H1 (cell line): Measurements from ENCODE around the gene CCDC30. TPM values are rescaled to one million over a fixed set of nuclear protein-coding genes. Genes with fewer than 3 reads are reported as not detected.

ENCODE experiments used
- CTCF ChIA-PET: fragments of 300-600 bp; sonication (Branson Sonifier 250); formaldehyde crosslinking; loops from one replicate; lab custom pipeline; 2021; ENCODE audit not compliant: partially characterized antibody; lab: Charles Lee
- POLR2A ChIA-PET: fragments of 300-600 bp; sonication (Branson Sonifier 250); formaldehyde crosslinking; loops from one replicate; lab custom pipeline; 2021; ENCODE audit warnings: inconsistent platforms; ENCODE audit not compliant: partially characterized antibody; lab: Charles Lee
- DNase-seq, 2 experiments: peaks; one replicate each; pipeline versions ENCODE4 v3.0.0 to v3.0.0-alpha.2; 2010 to 2022; ENCODE audit warnings: low spot score in 2 of 2, low read depth in 1 of 2, mixed read lengths in 1 of 2
- FAIRE-seq: peaks from 2 replicates; lab custom pipeline; 2011; peaks lifted over from hg19 to GRCh38; lab: Jason Lieb, UNC
- H2AFZ ChIP-seq: 2 replicates; pipeline ENCODE4 v1.8.1; 2012; ENCODE audit warnings: low read length, inconsistent platforms
- H2AK5ac ChIP-seq: 2 replicates; pipeline ENCODE4 v1.6.1; 2013; ENCODE audit warnings: low read depth, low read length
- H2BK120ac ChIP-seq: replicated peaks from 2 replicates; pipeline ENCODE3; 2013; ENCODE audit warnings: low read depth, low read length, inconsistent platforms
- H2BK12ac ChIP-seq: 2 replicates; pipeline ENCODE4 v1.6.1; 2013; ENCODE audit warnings: low read depth, low read length
- H2BK15ac ChIP-seq: 2 replicates; pipeline ENCODE4 v1.6.1; 2013; ENCODE audit warnings: low read length
- H2BK20ac ChIP-seq: 2 replicates; pipeline ENCODE4 v1.6.1; 2013; ENCODE audit warnings: low read length
- H2BK5ac ChIP-seq: 2 replicates; pipeline ENCODE4 v1.6.1; 2013; ENCODE audit warnings: low read depth, low read length
- H3K14ac ChIP-seq: 2 replicates; pipeline ENCODE4 v1.6.1; 2013; ENCODE audit warnings: inconsistent platforms; ENCODE audit not compliant: insufficient read length
- H3K18ac ChIP-seq: 2 replicates; pipeline ENCODE4 v1.6.1; 2013; ENCODE audit warnings: low read length; ENCODE audit errors: extremely low read depth
- H3K23ac ChIP-seq: 2 replicates; pipeline ENCODE4 v1.6.1; 2013; ENCODE audit warnings: inconsistent platforms; ENCODE audit not compliant: insufficient read length
- H3K23me2 ChIP-seq: 2 replicates; pipeline ENCODE4 v1.6.1; 2013; ENCODE audit warnings: low read depth, low read length
- H3K27ac ChIP-seq: 2 replicates; pipeline ENCODE4 v1.6.1; 2011; ENCODE audit warnings: low read depth, low read length, inconsistent platforms
- H3K27me3 ChIP-seq, 4 experiments: replicated peaks in 1 of 4; 1 replicate in 1 of 4; 2 replicates in 3 of 4; pipeline versions ENCODE4 v1.6.1 to v1.8.1; 2011 to 2013; ENCODE audit warnings: low read length in 3 of 4, mild to moderate bottlenecking in 3 of 4, inconsistent platforms in 2 of 4, mixed read lengths in 2 of 4, moderate library complexity in 1 of 4; ENCODE audit not compliant: control insufficient read depth in 3 of 4, insufficient read depth in 3 of 4; ENCODE audit errors: extremely low read depth in 1 of 4
- H3K36me3 ChIP-seq, 4 experiments: 2 replicates each; pipeline versions ENCODE4 v1.6.1 to v1.8.1; 2011 to 2013; ENCODE audit warnings: mild to moderate bottlenecking in 4 of 4, low read length in 3 of 4, moderate library complexity in 2 of 4, control low read depth in 1 of 4, inconsistent platforms in 1 of 4; ENCODE audit not compliant: insufficient read depth in 4 of 4, control insufficient read depth in 2 of 4
- H3K4ac ChIP-seq: replicated peaks from 2 replicates; pipeline ENCODE3; 2013; ENCODE audit warnings: low read length, low read depth, mixed read lengths, inconsistent platforms; ENCODE audit not compliant: insufficient read length
- H3K4me1 ChIP-seq, 4 experiments: replicated peaks in 1 of 4; 1 replicate in 1 of 4; 2 replicates in 3 of 4; pipeline versions ENCODE4 v1.6.1 to v1.8.1; 2011 to 2013; ENCODE audit warnings: low read length in 3 of 4, inconsistent platforms in 2 of 4, mixed read lengths in 1 of 4; ENCODE audit not compliant: insufficient read depth in 4 of 4, control insufficient read depth in 3 of 4
- H3K4me2 ChIP-seq, 2 experiments: 2 replicates each; pipeline versions ENCODE4 v1.6.1 to v1.8.1; 2011 to 2013; ENCODE audit warnings: low read depth in 2 of 2, low read length in 2 of 2, control low read depth in 1 of 2, inconsistent platforms in 1 of 2, mild to moderate bottlenecking in 1 of 2; ENCODE audit not compliant: insufficient read depth in 1 of 2
- H3K4me3 ChIP-seq, 4 experiments: fragments of 200-600, 300-600 bp in 1 of 4; sonication (generic), shearing (Covaris generic), sonication (Bioruptor Twin) in 1 of 4; 2 replicates each; pipeline versions ENCODE4 v1.5.1 to v1.8.1; 2011 to 2016; ENCODE audit warnings: low read length in 4 of 4, low read depth in 3 of 4, control low read depth in 2 of 4, inconsistent platforms in 2 of 4, mild to moderate bottlenecking in 2 of 4, mixed read lengths in 1 of 4, moderate library complexity in 1 of 4; ENCODE audit not compliant: insufficient read depth in 2 of 4; ENCODE audit errors: extremely low read depth in 1 of 4
- H3K56ac ChIP-seq: replicated peaks from 2 replicates; pipeline ENCODE3; 2013; ENCODE audit warnings: low read depth, mild to moderate bottlenecking, mixed read lengths, low read length, inconsistent platforms; ENCODE audit not compliant: insufficient read length
- H3K79me1 ChIP-seq: 2 replicates; pipeline ENCODE4 v1.6.1; 2013; ENCODE audit warnings: low read depth, low read length, control low read depth
- H3K79me2 ChIP-seq, 2 experiments: 2 replicates each; pipeline versions ENCODE4 v1.6.1 to v1.8.1; 2012 to 2013; ENCODE audit warnings: low read length in 2 of 2, mild to moderate bottlenecking in 2 of 2, inconsistent platforms in 1 of 2; ENCODE audit not compliant: insufficient read depth in 2 of 2, control insufficient read depth in 1 of 2
- H3K9ac ChIP-seq, 4 experiments: replicated peaks in 1 of 4; 1 replicate in 1 of 4; 2 replicates in 3 of 4; pipeline versions ENCODE4 v1.6.1 to v1.8.1; 2011 to 2013; ENCODE audit warnings: low read depth in 3 of 4, low read length in 3 of 4, control low read depth in 2 of 4, mild to moderate bottlenecking in 2 of 4, moderate library complexity in 2 of 4, inconsistent platforms in 1 of 4; ENCODE audit errors: extremely low read depth in 1 of 4
- H3K9me3 ChIP-seq, 2 experiments: 2 replicates each; pipeline versions ENCODE4 v1.6.1 to v1.8.1; 2012 to 2013; ENCODE audit warnings: mild to moderate bottlenecking in 2 of 2, moderate library complexity in 2 of 2, control low read depth in 1 of 2, inconsistent platforms in 1 of 2, low read depth in 1 of 2, low read length in 1 of 2, mixed read lengths in 1 of 2; ENCODE audit not compliant: insufficient read depth in 2 of 2
- H4K20me1 ChIP-seq, 2 experiments: replicated peaks in 1 of 2; 2 replicates each; pipeline versions ENCODE3 to v1.8.1; 2011 to 2013; ENCODE audit warnings: inconsistent platforms in 2 of 2, low read length in 2 of 2, mild to moderate bottlenecking in 1 of 2; ENCODE audit not compliant: insufficient read depth in 2 of 2, control insufficient read depth in 1 of 2
- H4K5ac ChIP-seq: 2 replicates; pipeline ENCODE4 v1.6.1; 2013; ENCODE audit warnings: low read length, low read depth, mixed read lengths, inconsistent platforms; ENCODE audit not compliant: insufficient read length
- H4K8ac ChIP-seq: 2 replicates; pipeline ENCODE4 v1.8.0; 2013; ENCODE audit warnings: mild to moderate bottlenecking, moderate library complexity, low read length, inconsistent platforms; ENCODE audit not compliant: insufficient read depth; ENCODE audit errors: extremely low read depth
- H4K91ac ChIP-seq: replicated peaks from 2 replicates; pipeline ENCODE3; 2013; ENCODE audit warnings: low read length, mixed read lengths, inconsistent platforms; ENCODE audit not compliant: insufficient read length
- ATF2 ChIP-seq: IDR thresholded peaks from 2 replicates; pipeline ENCODE4 v1.6.1; 2012; ENCODE audit warnings: low read length, inconsistent platforms
- CHD1 ChIP-seq: IDR thresholded peaks from 2 replicates; pipeline ENCODE4 v1.6.1; 2012; ENCODE audit warnings: low read depth, low read length, improper control_type of control experiment
- EGR1 ChIP-seq: IDR thresholded peaks from 2 replicates; pipeline ENCODE4 v1.6.1; 2011; ENCODE audit warnings: low read depth, low read length, borderline replicate concordance
- GABPA ChIP-seq: IDR thresholded peaks from 2 replicates; pipeline ENCODE4 v1.6.1; 2011; ENCODE audit warnings: mild to moderate bottlenecking, low read length, moderate library complexity, borderline replicate concordance; ENCODE audit not compliant: insufficient read depth
- GTF2F1 ChIP-seq: IDR thresholded peaks from 2 replicates; pipeline ENCODE4 v1.6.1; 2012; ENCODE audit warnings: low read depth, low read length, improper control_type of control experiment, borderline replicate concordance
- HDAC2 ChIP-seq, 2 experiments: fragments of 300-600 bp in 1 of 2; sonication (generic) in 1 of 2; IDR thresholded peaks; 2 replicates each; pipeline ENCODE4 v1.6.1; 2011 to 2012; ENCODE audit warnings: low read depth in 2 of 2, low read length in 2 of 2, mild to moderate bottlenecking in 2 of 2, moderate library complexity in 2 of 2, borderline replicate concordance in 1 of 2, inconsistent platforms in 1 of 2
- JUND ChIP-seq: IDR thresholded peaks from 2 replicates; pipeline ENCODE4 v1.6.1; 2011; ENCODE audit warnings: mild to moderate bottlenecking, improper control_type of control experiment, low read length
- KDM4A ChIP-seq: IDR thresholded peaks from one replicate; pipeline ENCODE4 v1.7.1; 2012; ENCODE audit warnings: low read depth, mild to moderate bottlenecking, moderate library complexity, low read length, inconsistent platforms; ENCODE audit not compliant: severe bottlenecking
- KDM5A ChIP-seq: fragments of 200-600 bp; IDR thresholded peaks from 2 replicates; pipeline ENCODE4 v1.7.1; 2012; ENCODE audit warnings: mild to moderate bottlenecking, low read length, inconsistent platforms, mixed read lengths
- POU5F1 ChIP-seq: IDR thresholded peaks from 2 replicates; pipeline ENCODE4 v1.6.1; 2011; ENCODE audit warnings: low read depth, mild to moderate bottlenecking, low read length, moderate library complexity
- RNF2 ChIP-seq: fragments of 200-900, 300-1000 bp; sonication (generic); IDR thresholded peaks from 2 replicates; pipeline ENCODE4 v1.7.1; 2016; ENCODE audit warnings: borderline replicate concordance, low read depth, mild to moderate bottlenecking, antibody characterized with exemption, low read length; ENCODE audit not compliant: poor library complexity, severe bottlenecking; ENCODE audit errors: missing control alignments
- TEAD4 ChIP-seq: IDR thresholded peaks from 2 replicates; pipeline ENCODE4 v1.6.1; 2012; ENCODE audit warnings: low read depth, low read length, inconsistent platforms, mixed read lengths
- WGBS, 2 experiments: shearing (Covaris generic) in 1 of 2; methylation state at CpG; one replicate each; pipeline versions ENCODE4 v1.1.6 to v1.1.7; 2013 to 2015; ENCODE audit warnings: low lambda C conversion rate in 2 of 2, mixed read lengths in 2 of 2, inconsistent platforms in 1 of 2, low coverage in 1 of 2, missing lambda C conversion rate in 1 of 2; ENCODE audit not compliant: insufficient replicate concordance in 2 of 2, insufficient coverage in 1 of 2, insufficient read length in 1 of 2; ENCODE audit errors: extremely low coverage in 1 of 2, missing lambda C conversion rate in 1 of 2; 5-methylcytosine and 5-hydroxymethylcytosine counted together
- polyA plus RNA-seq, 7 experiments: library from polyadenylated mRNA; depleted of rRNA in 3 of 7; stranded (reverse) in 5 of 7; unstranded in 2 of 7; fragments of >200 nt in 5 of 7; fragments of 200-250 nt in 2 of 7; gene quantifications; 1 replicate in 5 of 7; 2 replicates in 1 of 7; 4 replicates in 1 of 7; pipeline versions ENCODE4 v1.2.1 to v1.2.3, GENCODE V29; 2011 to 2013; ENCODE audit warnings: missing spikeins in 2 of 7, mixed read lengths in 2 of 7
- total RNA-seq: library from RNA; stranded (reverse); fragmentation: NEBNext Ultra II Directional; extraction: Animal tissue kit (Norgen Biotek cat#: 25700); gene quantifications from 2 replicates; pipeline ENCODE4 v1.2.1, GENCODE V29; 2021

CCDC30 gene
- total and polyA plus RNA-seq, 2 of the 8 experiments (the other 6 are each of a cell fraction or from before 2014, with no cell fraction given) = 0.60 to 1.8 TPM

GRCh38 chr1:42439940-42440339 lies 23.1 kb upstream of the CCDC30 start:
- H4K8ac ChIP-seq = no peak overlapping the region
- no peaks in the 10 kb centered on the region for H3K79me2 ChIP-seq
- FAIRE-seq = no peak
- no peak overlapping the region for H3K4me3 ChIP-seq
- no peak overlapping the region for H2AFZ ChIP-seq
- no peak overlapping the region for H2AK5ac ChIP-seq
- H3K27me3 ChIP-seq = no peaks in the 10 kb centered on the region
- H3K56ac ChIP-seq = no peak overlapping the region
- H3K36me3 ChIP-seq = no peaks in the 10 kb centered on the region
- no peak overlapping the region for H3K23ac ChIP-seq
- no peak overlapping the region for H3K4me2 ChIP-seq
- no peaks in the 10 kb centered on the region for H3K4me1 ChIP-seq
- no peak overlapping the region for H3K9ac ChIP-seq
- H4K5ac ChIP-seq = no peak overlapping the region
- ChIA-PET CTCF (interaction anchor here (0.7 to 0.8 kb wide), 2 partner anchors 11 to 295 kb away, joined by 3 to 4 read pairs; no protein-coding TSS in a partner anchor), POLR2A (no interaction called here)
- no peak overlapping the region for H2BK15ac ChIP-seq
- no peak overlapping the region for H4K91ac ChIP-seq
- DNase-seq = no peak
- H3K14ac ChIP-seq = no peak overlapping the region
- no peaks in the 10 kb centered on the region for H3K9me3 ChIP-seq
- H3K79me1 ChIP-seq = no peaks in the 10 kb centered on the region
- no peaks in the 10 kb centered on the region for H4K20me1 ChIP-seq
- H2BK5ac ChIP-seq = no peak overlapping the region
- WGBS, 2 experiments = 93% methylated on average over 2 of the region's 2 CpGs; no CpG with 5 or more reads in 1 of the 2 experiments
- no peak overlapping the region for H2BK12ac ChIP-seq
- H2BK20ac ChIP-seq = no peak overlapping the region
- no peak overlapping the region for H3K4ac ChIP-seq
- H2BK120ac ChIP-seq = no peak overlapping the region
- no peak overlapping the region for H3K27ac ChIP-seq
- no peaks in the 10 kb centered on the region for H3K23me2 ChIP-seq
- no peak overlapping the region for H3K18ac ChIP-seq
- no peak for TF ChIP-seq RNF2
- no peak for TF ChIP-seq CHD1
- TF ChIP-seq KDM5A = no peak
- no peak for TF ChIP-seq JUND
- no peak for TF ChIP-seq POU5F1
- TF ChIP-seq GTF2F1 = no peak
- no peak for TF ChIP-seq EGR1
- TF ChIP-seq HDAC2 (IDR thresholded peaks at IDR 0.05; ENCODE audit: borderline replicate concordance in 1 of 2, low read depth in 2 of 2, low read length in 2 of 2) = no peak
- TF ChIP-seq GABPA = no peak
- no peak for TF ChIP-seq ATF2
- no peak for TF ChIP-seq TEAD4
- TF ChIP-seq KDM4A = no peak
